Stomach (tissue), 4 donors: Measurements from ENCODE around the gene MYO5A.

Experiments used
- EP300 ChIP-seq: sonication (generic); formaldehyde crosslinking; IDR thresholded peaks from one replicate; pipeline ENCODE4 v1.6.1; 2017; ENCODE audit warnings: antibody characterized with exemption
- POLR2A ChIP-seq, 4 donors: fragments of 450-650 bp; IDR thresholded peaks; one replicate each; pipeline ENCODE4 v1.6.1; 2016; ENCODE audit warnings: antibody characterized with exemption in 4 of 4, control low read depth in 2 of 4, mild to moderate bottlenecking in 1 of 4, moderate library complexity in 1 of 4
- POLR2AphosphoS5 ChIP-seq, 3 donors: sonication (generic); formaldehyde crosslinking; IDR thresholded peaks; one replicate each; pipeline ENCODE4 v1.6.1; 2016; ENCODE audit warnings: antibody characterized with exemption in 3 of 3
- TF ChIP-seq, protein P1 (sequence below), 7 experiments: fragments of 450-650 bp in 4 of 7; fragments of 200-600 bp in 3 of 7; sonication (generic) in 3 of 7; IDR thresholded peaks; one replicate each; pipeline ENCODE4 v1.5.1; 2016 to 2019; ENCODE audit warnings: antibody characterized with exemption in 7 of 7, control low read depth in 2 of 7, mild to moderate bottlenecking in 1 of 7

DNA sequence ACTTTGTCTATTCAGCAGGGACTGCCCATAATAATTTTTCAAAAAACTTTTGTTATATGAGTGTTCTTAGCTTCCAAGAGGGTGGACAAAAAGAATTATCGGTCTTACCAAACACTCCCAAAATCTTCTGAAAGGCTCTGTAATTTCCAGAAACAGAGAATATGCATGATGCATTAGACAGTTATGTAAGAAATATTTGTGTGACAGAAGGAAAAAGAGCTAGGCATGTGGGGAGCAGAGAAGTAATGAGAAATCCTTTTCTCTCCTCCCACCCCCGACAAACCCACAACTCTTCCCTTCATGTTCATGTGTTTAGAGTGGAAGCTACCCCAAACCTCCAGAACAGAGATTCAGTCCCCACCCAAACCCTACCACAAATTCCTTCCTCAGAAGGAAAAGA lies 86.8 kb downstream of the MYO5A start:
- TF ChIP-seq, protein P1, sequence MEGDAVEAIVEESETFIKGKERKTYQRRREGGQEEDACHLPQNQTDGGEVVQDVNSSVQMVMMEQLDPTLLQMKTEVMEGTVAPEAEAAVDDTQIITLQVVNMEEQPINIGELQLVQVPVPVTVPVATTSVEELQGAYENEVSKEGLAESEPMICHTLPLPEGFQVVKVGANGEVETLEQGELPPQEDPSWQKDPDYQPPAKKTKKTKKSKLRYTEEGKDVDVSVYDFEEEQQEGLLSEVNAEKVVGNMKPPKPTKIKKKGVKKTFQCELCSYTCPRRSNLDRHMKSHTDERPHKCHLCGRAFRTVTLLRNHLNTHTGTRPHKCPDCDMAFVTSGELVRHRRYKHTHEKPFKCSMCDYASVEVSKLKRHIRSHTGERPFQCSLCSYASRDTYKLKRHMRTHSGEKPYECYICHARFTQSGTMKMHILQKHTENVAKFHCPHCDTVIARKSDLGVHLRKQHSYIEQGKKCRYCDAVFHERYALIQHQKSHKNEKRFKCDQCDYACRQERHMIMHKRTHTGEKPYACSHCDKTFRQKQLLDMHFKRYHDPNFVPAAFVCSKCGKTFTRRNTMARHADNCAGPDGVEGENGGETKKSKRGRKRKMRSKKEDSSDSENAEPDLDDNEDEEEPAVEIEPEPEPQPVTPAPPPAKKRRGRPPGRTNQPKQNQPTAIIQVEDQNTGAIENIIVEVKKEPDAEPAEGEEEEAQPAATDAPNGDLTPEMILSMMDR (IDR thresholded peaks at IDR 0.05), result no peak
- no peak for TF ChIP-seq POLR2A (IDR thresholded peaks at IDR 0.05)
- TF ChIP-seq EP300, result no peak
- TF ChIP-seq POLR2AphosphoS5 (IDR thresholded peaks at IDR 0.05), result no peak
